ENCODE data around the gene IKZF3. TPM values are rescaled to one million over a fixed set of nuclear protein-coding genes. Genes with fewer than 3 reads are reported as not detected.

Gene IKZF3
- total RNA-seq, 4 donors from 2014 or later, result 0.60 to 1.9 (median 1.1) TPM

GRCh38 chr17:39740357-39741111 is 123.6 kb downstream of the IKZF3 start:
- Histone ChIP-seq H3K9me3 (no peaks in the 10 kb centered on the region), H3K27ac (peak overlapping the region; percentile 96), H3K27me3 (peaks cover 61% of the 10 kb centered on the region), H3K4me1 (peaks cover 48% of the 10 kb centered on the region), H3K4me3 (peak overlapping the region; percentile 56), H3K36me3 (peaks cover 15% of the 10 kb centered on the region)
- WGBS, result 55% methylated on average over 6 of the region's 16 CpGs
- DNase-seq (ENCODE audit: low spot score in 2 of 2), result no peak
- TF ChIP-seq EP300 (IDR thresholded peaks at IDR 0.05) (no peak), POLR2A (IDR thresholded peaks at IDR 0.05) (no peak), POLR2AphosphoS5 (IDR thresholded peaks at IDR 0.05) (no peak), CTCF (IDR thresholded peaks at IDR 0.05) (no peak)

- H3K4me1 ChIP-seq, result peaks cover 48% of the 10 kb centered on the region
- H3K36me3 ChIP-seq, result peaks cover 9% of the 10 kb centered on the region
- peak overlapping the region; percentile 96 for H3K27ac ChIP-seq
- peak overlapping the region; percentile 56 for H3K4me3 ChIP-seq
- DNase-seq (ENCODE audit: low spot score in 2 of 2), result no peak
- H3K9me3 ChIP-seq, result no peaks in the 10 kb centered on the region
- 17% methylated on average over 6 of the region's 9 CpGs for WGBS
- H3K27me3 ChIP-seq, result peaks cover 61% of the 10 kb centered on the region
- TF ChIP-seq EP300 (IDR thresholded peaks at IDR 0.05) (no peak), CTCF (IDR thresholded peaks at IDR 0.05) (no peak), POLR2AphosphoS5 (IDR thresholded peaks at IDR 0.05) (no peak), POLR2A (IDR thresholded peaks at IDR 0.05) (no peak)
Measured at GRCh38 chr17:39739885-39740356, 124.2 kb downstream of the IKZF3 start.

- peak in 1 of 2 donors; percentile 89 for DNase-seq (ENCODE audit: low spot score in 2 of 2)
- H3K4me3 ChIP-seq, result peak overlapping the region; percentile 56
- H3K9me3 ChIP-seq, result no peaks in the 10 kb centered on the region
- H3K36me3 ChIP-seq, result peaks cover 4% of the 10 kb centered on the region
- peaks cover 48% of the 10 kb centered on the region for H3K4me1 ChIP-seq
- 10% methylated on average over 32 of the region's 32 CpGs for WGBS
- peak overlapping the region; percentile 96 for H3K27ac ChIP-seq
- TF ChIP-seq EP300 (IDR thresholded peaks at IDR 0.05) (no peak), POLR2AphosphoS5 (IDR thresholded peaks at IDR 0.05) (peak in 2 of 3 donors; percentile 51 to 86)
- H3K27me3 ChIP-seq, result peaks cover 54% of the 10 kb centered on the region
Measured at GRCh38 chr17:39738983-39739884, 124.9 kb downstream of the IKZF3 start.

- no peak for DNase-seq (ENCODE audit: low spot score in 2 of 2)
- H3K4me3 ChIP-seq, result peak overlapping the region; percentile 56
- H3K36me3 ChIP-seq, result peaks cover 4% of the 10 kb centered on the region
- peak overlapping the region; percentile 96 for H3K27ac ChIP-seq
- WGBS, result 3% methylated on average over 12 of the region's 13 CpGs
- TF ChIP-seq POLR2A (IDR thresholded peaks at IDR 0.05) (no peak), CTCF (IDR thresholded peaks at IDR 0.05) (no peak), POLR2AphosphoS5 (IDR thresholded peaks at IDR 0.05) (no peak), EP300 (IDR thresholded peaks at IDR 0.05) (no peak)
- no peaks in the 10 kb centered on the region for H3K9me3 ChIP-seq
- H3K4me1 ChIP-seq, result peaks cover 48% of the 10 kb centered on the region
- peaks cover 49% of the 10 kb centered on the region for H3K27me3 ChIP-seq
Measured at GRCh38 chr17:39738568-39738901, 125.6 kb downstream of the IKZF3 start.

- H3K4me1 ChIP-seq, result peaks cover 48% of the 10 kb centered on the region
- TF ChIP-seq CTCF (IDR thresholded peaks at IDR 0.05) (no peak), POLR2A (IDR thresholded peaks at IDR 0.05) (no peak), POLR2AphosphoS5 (IDR thresholded peaks at IDR 0.05) (no peak), EP300 (IDR thresholded peaks at IDR 0.05) (no peak)
- H3K9me3 ChIP-seq, result no peaks in the 10 kb centered on the region
- no peak for DNase-seq (ENCODE audit: low spot score in 2 of 2)
- 12% methylated on average over 23 of the region's 34 CpGs for WGBS
- no peaks in the 10 kb centered on the region for H3K36me3 ChIP-seq
- H3K27ac ChIP-seq, result peak within 1 kb of the TSS; percentile 96
- H3K27me3 ChIP-seq, result peaks cover 46% of the 10 kb centered on the region
- peak within 1 kb of the TSS; percentile 56 for H3K4me3 ChIP-seq
Measured at GRCh38 chr17:39737760-39738567, 126.1 kb downstream of the IKZF3 start, which contains the start of gene GRB7. GRB7 (plus strand) TSS chr17:39737938; CDS start chr17:39742302, 4,364 bp downstream.

All from suprapubic skin (tissue), 4 donors.